VCaP (cell line): ENCODE results near the gene ZYX.

ENCODE experiments used
- H3K27ac ChIP-seq: fragments of 450-650 bp; 2 replicates; pipeline ENCODE4 v1.5.1; 2017
- CTCF ChIP-seq: fragments of 450-650 bp; conservative IDR thresholded peaks from 2 replicates; pipeline ENCODE4 v1.5.1; 2017; ENCODE audit warnings: mild to moderate bottlenecking, moderate library complexity

Gene ZYX

GRCh38 chr7:143392875-143393266, 11.7 kb downstream of the ZYX start:
- TF ChIP-seq CTCF: no peak
- H3K27ac ChIP-seq: no peak overlapping the region

- H3K27ac ChIP-seq: no peak overlapping the region
- TF ChIP-seq CTCF: no peak
Observed at GRCh38 chr7:143393267-143394041, 12.3 kb downstream of the ZYX start.

GRCh38 chr7:143394068-143394467, 12.9 kb downstream of the ZYX start:
- no peak for TF ChIP-seq CTCF
- H3K27ac ChIP-seq: no peak overlapping the region

- no peak for TF ChIP-seq CTCF
Observed at GRCh38 chr7:143394777-143395176, 13.6 kb downstream of the ZYX start.

GRCh38 chr7:143395187-143396149, 14.3 kb downstream of the ZYX start:
- no peak overlapping the region for H3K27ac ChIP-seq
- TF ChIP-seq CTCF: peak; percentile 9; the same call in 1 of the 2 replicates

More at GRCh38 chr7:143394777-143395176, 13.6 kb downstream of the ZYX start:
- no peak overlapping the region for H3K27ac ChIP-seq

- no peak overlapping the region for H3K27ac ChIP-seq
- TF ChIP-seq CTCF: no peak
Observed at GRCh38 chr7:143396182-143396581, 15.0 kb downstream of the ZYX start.
